Psoas muscle (tissue), 8 donors: ENCODE data around the gene SREBF1. TPM values are rescaled to one million over a fixed set of nuclear protein-coding genes. Genes with fewer than 3 reads are reported as not detected.
A peak's percentile ranks its signal among the peaks of the same experiment; 100 is the strongest.

ENCODE experiments used
- ATAC-seq, 4 donors: fragments of 200-7000 bp; cut with Tn5 transposase; one replicate each; pipeline ENCODE4 v1.9.1; 2020; ENCODE audit warnings: moderate library complexity in 3 of 4, mild to moderate bottlenecking in 2 of 4
- DNase-seq, 2 donors: peaks; one replicate each; pipeline ENCODE4 v3.0.0-alpha.2; 2020
- H3K27ac ChIP-seq: fragments of 200-600 bp; one replicate; pipeline ENCODE4 v1.8.0; 2022
- H3K27me3 ChIP-seq, 3 donors: fragments of 200-600 bp in 1 of 3; one replicate each; pipeline versions ENCODE4 v1.6.1 to v1.8.0; 2013 to 2022; ENCODE audit warnings: low read length in 2 of 3, mild to moderate bottlenecking in 2 of 3, moderate library complexity in 1 of 3; ENCODE audit not compliant: insufficient read depth in 3 of 3
- H3K36me3 ChIP-seq, 2 donors: fragments of 200-600 bp in 1 of 2; one replicate each; pipeline versions ENCODE4 v1.6.1 to v1.8.0; 2013 to 2022; ENCODE audit warnings: low read depth in 1 of 2, mild to moderate bottlenecking in 1 of 2, moderate library complexity in 1 of 2; ENCODE audit not compliant: insufficient read depth in 1 of 2
- H3K4me1 ChIP-seq: fragments of 200-600 bp; one replicate; pipeline ENCODE4 v1.8.0; 2022
- H3K4me3 ChIP-seq: fragments of 200-600 bp; one replicate; pipeline ENCODE4 v1.8.0; 2022; ENCODE audit warnings: mild to moderate bottlenecking
- H3K9me3 ChIP-seq: fragments of 200-600 bp; one replicate; pipeline ENCODE4 v1.8.0; 2022
- WGBS, 3 donors: extraction: QIAGEN DNeasy Blood & Tissue Kit; methylation state at CpG; one replicate each; pipeline versions ENCODE4 v1.1.6 to v1.1.7; 2013; 5-methylcytosine and 5-hydroxymethylcytosine counted together
- intact Hi-C, 2 donors: fragments of 100-400 bp; cut with DNase I; formaldehyde crosslinking; loops; one replicate each; pipeline versions ENCODE4 v1.11.0 to v1.14.2; 2022
- polyA plus RNA-seq, 3 donors: library from polyadenylated mRNA; stranded (reverse); fragments of 200-250 nt; gene quantifications; one replicate each; pipeline ENCODE4 v1.2.3, GENCODE V29; 2013
- total RNA-seq, 4 donors: library from RNA; stranded (reverse); fragmentation: NEBNext Ultra II Directional in 2 of 4; extraction: Animal tissue kit (Norgen Biotek cat#: 25700) in 2 of 4; gene quantifications; one replicate each; pipeline versions ENCODE4 v1.2.1 to v1.2.4, GENCODE V29; 2021 to 2023
- TF ChIP-seq, protein P1 (sequence below): fragments of 200-600 bp; IDR thresholded peaks from one replicate; pipeline ENCODE4 v1.8.0; 2022; ENCODE audit warnings: antibody characterized with exemption
- donor health status: healthy with polysubstance abuse.
- donor health status: DM: no; HTN: no; CAD: no; lungs with moderate emphysema.
- donor health status: Bipolar disorder and iron deficiency.
- donor health status: healthy.
- donor health status: DM: yes; HTN: yes; CAD: no.
- donor health status: DM: no; HTN: no; CAD: no.
- donor health status: DM: no; HTN: no; CAD: no.
- donor health status: DM: yes; HTN: yes; CAD: no.

Gene SREBF1
- total and polyA plus RNA-seq, 7 donors, result 6.2 to 43.0 (median 19.2) TPM

DNA sequence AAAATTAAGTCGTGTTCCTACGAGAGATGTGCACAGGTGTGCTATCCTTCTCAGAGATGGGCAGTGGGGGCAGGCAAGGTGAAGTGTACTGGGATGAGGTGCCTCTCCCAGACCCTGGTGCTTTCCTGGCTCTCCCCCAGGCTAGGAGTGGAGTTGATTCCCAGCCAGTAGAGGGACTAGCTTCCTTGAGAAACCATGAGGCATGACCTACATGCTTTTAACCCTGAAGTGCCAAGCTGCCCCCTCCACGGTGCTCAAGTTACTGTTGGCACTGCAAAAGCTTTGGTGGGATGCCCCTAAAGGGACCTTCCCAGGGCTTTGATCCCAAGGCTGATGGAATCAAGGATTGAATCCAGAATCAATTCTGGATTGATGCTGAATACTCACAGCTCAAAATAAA, 47.0 kb upstream of the SREBF1 start:
- Histone ChIP-seq H3K27ac (no peak overlapping the region), H3K4me1 (peaks cover 41% of the 10 kb centered on the region), H3K36me3 (peaks cover 0 to 43% of the 10 kb centered on the region in 2 donors), H3K4me3 (no peak overlapping the region), H3K9me3 (no peaks in the 10 kb centered on the region), H3K27me3 (no peaks in the 10 kb centered on the region)
- TF ChIP-seq, protein P1, sequence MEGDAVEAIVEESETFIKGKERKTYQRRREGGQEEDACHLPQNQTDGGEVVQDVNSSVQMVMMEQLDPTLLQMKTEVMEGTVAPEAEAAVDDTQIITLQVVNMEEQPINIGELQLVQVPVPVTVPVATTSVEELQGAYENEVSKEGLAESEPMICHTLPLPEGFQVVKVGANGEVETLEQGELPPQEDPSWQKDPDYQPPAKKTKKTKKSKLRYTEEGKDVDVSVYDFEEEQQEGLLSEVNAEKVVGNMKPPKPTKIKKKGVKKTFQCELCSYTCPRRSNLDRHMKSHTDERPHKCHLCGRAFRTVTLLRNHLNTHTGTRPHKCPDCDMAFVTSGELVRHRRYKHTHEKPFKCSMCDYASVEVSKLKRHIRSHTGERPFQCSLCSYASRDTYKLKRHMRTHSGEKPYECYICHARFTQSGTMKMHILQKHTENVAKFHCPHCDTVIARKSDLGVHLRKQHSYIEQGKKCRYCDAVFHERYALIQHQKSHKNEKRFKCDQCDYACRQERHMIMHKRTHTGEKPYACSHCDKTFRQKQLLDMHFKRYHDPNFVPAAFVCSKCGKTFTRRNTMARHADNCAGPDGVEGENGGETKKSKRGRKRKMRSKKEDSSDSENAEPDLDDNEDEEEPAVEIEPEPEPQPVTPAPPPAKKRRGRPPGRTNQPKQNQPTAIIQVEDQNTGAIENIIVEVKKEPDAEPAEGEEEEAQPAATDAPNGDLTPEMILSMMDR, result no peak
- no peak for DNase-seq
- whole genome bisulfite sequencing, 3 donors, result 52 to 77% (median 56%) methylated on average over 3 of the region's 3 CpGs
- ATAC-seq, result no peak
- intact Hi-C loops, result no loop called here

DNA sequence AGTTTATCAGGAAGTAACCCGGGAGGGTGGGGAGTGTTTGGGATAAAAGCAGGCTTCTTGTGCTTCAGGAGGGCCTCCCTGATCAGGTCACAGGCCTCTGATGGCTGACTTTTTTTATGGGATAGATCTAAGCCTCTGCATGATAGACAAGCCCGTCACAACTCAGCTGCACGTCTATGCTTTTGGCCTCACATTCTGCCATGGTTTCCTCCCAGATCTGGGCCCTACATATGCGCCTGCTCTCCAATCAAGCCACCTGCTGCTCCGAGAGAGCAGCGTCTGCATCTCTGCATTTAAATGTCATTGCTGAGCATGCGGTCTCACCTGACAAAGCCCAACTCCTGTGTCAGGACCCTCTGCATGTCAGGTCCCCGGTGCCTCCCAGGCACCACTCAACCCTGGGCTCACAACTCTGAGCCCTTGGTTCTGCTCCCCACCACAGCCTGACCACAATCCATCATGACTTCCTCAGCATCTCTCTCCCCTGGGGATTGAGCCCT, 45.3 kb upstream of the SREBF1 start:
- H3K27ac ChIP-seq, result no peak overlapping the region
- intact Hi-C loops, result no loop called here
- no peak for DNase-seq
- H3K4me1 ChIP-seq, result peaks cover 57% of the 10 kb centered on the region
- 92 to 96% (median 93%) methylated on average over 8 of the region's 8 CpGs for WGBS, 3 donors
- TF ChIP-seq, protein P1, result no peak
- H3K4me3 ChIP-seq, result no peak overlapping the region
- no peak for ATAC-seq
- no peaks in the 10 kb centered on the region for H3K9me3 ChIP-seq
- no peaks in the 10 kb centered on the region for H3K27me3 ChIP-seq
- peaks cover 0 to 48% of the 10 kb centered on the region in 2 donors for H3K36me3 ChIP-seq

DNA sequence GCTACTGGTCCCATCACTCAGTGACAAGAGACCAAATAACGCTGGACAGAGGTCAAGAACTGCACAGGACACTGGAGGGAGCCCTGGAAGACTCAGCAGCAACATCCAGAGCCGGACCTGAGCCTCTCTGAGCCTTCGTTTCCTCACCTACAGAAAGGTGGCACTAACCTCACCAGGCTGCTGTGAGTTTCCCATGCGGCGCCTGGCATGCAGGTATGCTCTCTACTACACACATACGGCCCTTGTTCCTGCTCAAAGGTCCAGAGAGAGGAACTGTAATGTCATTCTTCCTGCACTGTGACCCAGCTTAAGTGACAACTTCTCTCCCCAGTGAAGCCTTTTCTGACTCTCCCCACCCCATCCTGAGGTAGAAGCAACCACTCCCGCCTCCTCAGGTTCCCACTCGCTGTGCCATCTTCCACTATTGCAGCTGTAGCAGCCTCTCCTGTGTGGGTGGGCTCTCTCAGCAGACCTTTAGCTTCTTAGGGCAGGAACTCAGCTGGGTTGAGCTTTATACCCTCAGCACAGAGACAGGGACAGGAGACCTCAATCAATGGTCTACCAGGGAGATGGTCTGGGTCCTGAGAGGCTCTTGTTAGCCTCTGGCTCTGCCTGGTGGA, 43.9 kb upstream of the SREBF1 start:
- no peak overlapping the region for H3K4me3 ChIP-seq
- peaks cover 0 to 48% of the 10 kb centered on the region in 2 donors for H3K36me3 ChIP-seq
- TF ChIP-seq, protein P1, result no peak
- DNase-seq (no peak), ATAC-seq (no peak)
- 93 to 96% (median 95%) methylated on average over 8 of the region's 8 CpGs for WGBS, 3 donors
- H3K4me1 ChIP-seq, result peaks cover 59% of the 10 kb centered on the region
- no peaks in the 10 kb centered on the region for H3K9me3 ChIP-seq
- H3K27ac ChIP-seq, result no peak overlapping the region
- intact Hi-C loops, result no loop called here
- no peaks in the 10 kb centered on the region for H3K27me3 ChIP-seq

DNA sequence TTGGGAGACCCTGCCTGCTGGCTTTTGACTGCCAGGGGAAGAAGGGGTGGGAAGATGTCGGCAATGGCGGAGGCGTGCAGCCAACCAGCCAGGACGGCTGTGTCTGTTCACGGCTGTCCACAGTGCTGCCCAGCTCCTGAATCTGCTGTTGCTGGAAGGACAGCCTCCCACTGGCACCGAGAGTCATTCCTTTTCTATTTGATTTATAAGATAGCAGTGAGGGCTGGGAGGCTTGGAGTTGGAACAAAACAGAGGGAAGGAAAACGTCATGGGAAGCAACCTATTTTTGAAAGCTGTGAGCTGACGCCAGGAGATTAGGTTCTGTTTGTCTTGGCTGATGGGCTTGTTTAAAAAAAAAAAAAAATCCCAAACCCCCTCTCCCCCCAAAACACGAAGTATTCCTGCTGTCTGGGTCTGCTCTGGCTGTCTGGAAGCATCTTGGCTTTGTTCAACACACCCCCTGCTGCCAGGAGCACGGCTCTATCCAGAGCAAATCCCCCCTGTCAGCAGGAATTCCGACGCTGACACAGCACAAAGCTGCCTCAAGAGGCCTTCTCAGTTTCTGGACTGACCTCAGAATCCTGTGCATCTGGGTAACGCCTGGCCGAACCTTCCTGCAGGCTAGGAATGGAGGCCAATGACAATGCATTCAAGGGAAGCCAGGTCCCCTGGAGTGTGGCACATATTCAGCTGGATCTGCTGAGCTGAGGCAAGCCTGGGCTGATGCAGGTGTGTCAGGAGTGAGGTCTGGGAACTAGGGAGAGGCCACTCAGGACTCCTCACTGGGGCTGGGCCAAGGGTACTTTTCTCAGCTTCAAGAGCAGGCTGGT, 41.0 kb upstream of the SREBF1 start:
- ATAC-seq (peak; percentile 85 to 90 (median 88)), DNase-seq (peak; percentile 78 to 84)
- TF ChIP-seq, protein P1, result no peak
- peaks cover 0 to 37% of the 10 kb centered on the region in 2 donors for H3K36me3 ChIP-seq
- H3K27ac ChIP-seq, result peak overlapping the region; percentile 89
- intact Hi-C loops, result loop anchor here in 1 of 2 donors (5.0 kb wide), 1 partner anchor 40 kb away; no protein-coding TSS in a partner anchor
- no peaks in the 10 kb centered on the region for H3K27me3 ChIP-seq
- WGBS, 3 donors, result 2 to 9% (median 6%) methylated on average over 14 of the region's 14 CpGs
- H3K4me3 ChIP-seq, result peak overlapping the region; percentile 39
- H3K4me1 ChIP-seq, result peaks cover 50% of the 10 kb centered on the region
- no peaks in the 10 kb centered on the region for H3K9me3 ChIP-seq
